Erythroblast (primary cell): ENCODE measurements around the gene RGR.

Source experiments
- GATA1 ChIP-seq: IDR thresholded peaks from 2 replicates; pipeline ENCODE4 v1.6.1; 2011; ENCODE audit warnings: low read depth, mild to moderate bottlenecking, control low read depth, low read length, moderate library complexity
- POLR2A ChIP-seq: IDR thresholded peaks from 2 replicates; pipeline ENCODE4 v1.6.1; 2011; ENCODE audit warnings: mild to moderate bottlenecking, low read length

DNA sequence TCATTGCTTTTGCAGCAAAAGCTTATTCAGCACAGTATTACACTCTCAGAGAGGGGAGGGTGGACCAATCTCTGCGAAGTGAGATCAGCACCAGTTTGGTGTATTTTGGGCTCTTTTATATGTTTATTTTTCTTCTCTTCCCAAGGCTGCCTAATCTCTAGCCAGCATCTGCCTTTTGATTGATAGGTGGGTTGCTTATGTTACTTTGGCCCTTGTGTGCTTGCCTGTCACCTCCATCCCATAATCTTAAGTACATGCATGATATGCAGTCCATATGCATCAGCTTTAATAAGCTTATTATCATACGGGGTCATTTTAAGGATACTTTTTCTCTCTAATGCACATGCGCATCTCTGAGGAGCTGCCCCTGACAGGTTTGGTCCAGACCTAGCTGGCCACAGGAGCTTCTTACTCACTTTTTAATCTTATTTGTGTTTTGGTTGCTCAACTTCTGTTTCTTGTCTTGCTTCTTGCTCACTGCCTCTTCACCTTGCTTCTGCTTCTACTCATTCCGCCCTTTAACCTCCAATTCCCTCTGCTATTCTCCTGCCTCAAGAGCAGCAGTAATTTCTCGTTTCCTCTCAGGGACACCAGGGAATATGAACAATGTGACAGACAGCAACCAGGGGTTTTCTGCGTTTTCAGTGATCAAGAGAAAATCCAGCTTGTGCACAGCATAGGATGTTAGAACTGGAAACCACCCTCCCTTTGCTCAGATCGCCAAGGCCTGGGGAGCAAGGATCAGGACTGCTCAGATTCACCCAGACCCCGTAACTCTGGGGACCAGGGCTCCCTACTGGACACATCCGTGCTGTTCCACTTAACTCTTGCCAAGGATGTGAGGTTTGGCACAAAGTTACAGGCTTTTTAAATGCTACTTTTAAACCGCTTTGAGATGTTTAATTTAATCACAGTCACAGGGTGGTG lies 10.0 kb downstream of the RGR start:
- TF ChIP-seq POLR2A (no peak), GATA1 (no peak)
